Cardiac muscle cell (in vitro differentiated cells and primary cell): ENCODE data around the gene TMEM272. TPM values are rescaled to one million over a fixed set of nuclear protein-coding genes. Genes with fewer than 3 reads are reported as not detected.

Source experiments
- DNase-seq, 2 donors: peaks; one replicate each; pipeline versions ENCODE4 v3.0.0 to v3.0.0-alpha.2; 2010 to 2017; ENCODE audit warnings: low read depth in 1 of 2, low spot score in 1 of 2
- H3K27ac ChIP-seq: fragments of 200-600 bp; sonication (generic); 2 replicates; pipeline ENCODE4 v1.5.1; 2016
- H3K27me3 ChIP-seq: fragments of 200-600 bp; sonication (generic); 2 replicates; pipeline ENCODE4 v1.6.0; 2016; ENCODE audit warnings: control low read depth
- H3K36me3 ChIP-seq: fragments of 200-600 bp; sonication (generic); 2 replicates; pipeline ENCODE4 v1.5.1; 2016; ENCODE audit warnings: control low read depth
- H3K4me1 ChIP-seq: fragments of 200-600 bp; sonication (generic); 2 replicates; pipeline ENCODE4 v1.8.1; 2017; ENCODE audit warnings: low read depth, mild to moderate bottlenecking, mixed run types
- H3K4me3 ChIP-seq: fragments of 200-600 bp; sonication (generic); 2 replicates; pipeline ENCODE4 v1.5.1; 2016; ENCODE audit warnings: mild to moderate bottlenecking
- H3K9me3 ChIP-seq: fragments of 200-600 bp; sonication (generic); 2 replicates; pipeline ENCODE4 v1.5.1; 2017; ENCODE audit warnings: low read depth, mild to moderate bottlenecking, control low read depth
- CTCF ChIP-seq: IDR thresholded peaks from 2 replicates; pipeline ENCODE4 v1.5.1; 2012; ENCODE audit warnings: low read depth, mild to moderate bottlenecking, low read length
- polyA plus RNA-seq: library from polyadenylated mRNA; unstranded; fragments of >200 nt; fragmentation: Nextera tagmentation; extraction: Ambion mirVana; gene quantifications from 2 replicates; pipeline ENCODE4 v1.2.1, GENCODE V29; 2016
- total RNA-seq: library from RNA; depleted of rRNA; stranded (reverse); fragments of >200 nt; gene quantifications from 2 replicates; pipeline ENCODE4 v1.2.3, GENCODE V29; 2016

TMEM272 gene
- total and polyA plus RNA-seq, 2 experiments from 2014 or later = 0.12 TPM; not detected in 1

- peak; percentile 64 to 67 for DNase-seq
Observed at GRCh38 chr13:51797664-51798488, 47.1 kb downstream of the TMEM272 start.

GRCh38 chr13:51796546-51796945, 48.4 kb downstream of the TMEM272 start:
- no peaks in the 10 kb centered on the region for H3K36me3 ChIP-seq
- H3K9me3 ChIP-seq = no peaks in the 10 kb centered on the region
- no peak overlapping the region for H3K4me3 ChIP-seq
- no peaks in the 10 kb centered on the region for H3K4me1 ChIP-seq
- no peak for DNase-seq
- no peak overlapping the region for H3K27ac ChIP-seq
- no peaks in the 10 kb centered on the region for H3K27me3 ChIP-seq
- TF ChIP-seq CTCF = no peak

More at GRCh38 chr13:51797664-51798488, 47.1 kb downstream of the TMEM272 start:
- TF ChIP-seq CTCF = peak; percentile 37
- no peaks in the 10 kb centered on the region for H3K9me3 ChIP-seq
- H3K4me1 ChIP-seq = no peaks in the 10 kb centered on the region
- no peak overlapping the region for H3K27ac ChIP-seq
- no peaks in the 10 kb centered on the region for H3K27me3 ChIP-seq
- no peak overlapping the region for H3K4me3 ChIP-seq
- H3K36me3 ChIP-seq = no peaks in the 10 kb centered on the region

- H3K4me1 ChIP-seq = no peaks in the 10 kb centered on the region
- no peak for TF ChIP-seq CTCF
- H3K27me3 ChIP-seq = no peaks in the 10 kb centered on the region
- H3K4me3 ChIP-seq = no peak overlapping the region
- H3K9me3 ChIP-seq = no peaks in the 10 kb centered on the region
- no peak overlapping the region for H3K27ac ChIP-seq
- no peak for DNase-seq
- no peaks in the 10 kb centered on the region for H3K36me3 ChIP-seq
Observed at GRCh38 chr13:51795419-51795818, 49.6 kb downstream of the TMEM272 start.

- DNase-seq = no peak
- H3K4me3 ChIP-seq = no peak overlapping the region
- no peak for TF ChIP-seq CTCF
- no peaks in the 10 kb centered on the region for H3K9me3 ChIP-seq
- H3K27ac ChIP-seq = no peak overlapping the region
- no peaks in the 10 kb centered on the region for H3K27me3 ChIP-seq
- no peaks in the 10 kb centered on the region for H3K36me3 ChIP-seq
- no peaks in the 10 kb centered on the region for H3K4me1 ChIP-seq
Observed at GRCh38 chr13:51794964-51795363, 50.0 kb downstream of the TMEM272 start.

GRCh38 chr13:51793570-51794271, 51.3 kb downstream of the TMEM272 start:
- H3K36me3 ChIP-seq = no peaks in the 10 kb centered on the region
- no peaks in the 10 kb centered on the region for H3K27me3 ChIP-seq
- TF ChIP-seq CTCF = no peak
- peak in 1 of 2 donors; percentile 72 for DNase-seq
- no peak overlapping the region for H3K27ac ChIP-seq
- H3K4me1 ChIP-seq = no peaks in the 10 kb centered on the region
- H3K4me3 ChIP-seq = no peak overlapping the region
- no peaks in the 10 kb centered on the region for H3K9me3 ChIP-seq
